CD4-positive, alpha-beta T cell treated with Interleukin-6 at 100 ng/mL for 8 hours (primary cell): Measurements from ENCODE around the gene MRPL44.

Source experiments
- DNase-seq: peaks from one replicate; pipeline ENCODE4 v3.0.0-alpha.2; 2020; ENCODE audit warnings: mixed read lengths, low spot score

The MRPL44 gene

DNA sequence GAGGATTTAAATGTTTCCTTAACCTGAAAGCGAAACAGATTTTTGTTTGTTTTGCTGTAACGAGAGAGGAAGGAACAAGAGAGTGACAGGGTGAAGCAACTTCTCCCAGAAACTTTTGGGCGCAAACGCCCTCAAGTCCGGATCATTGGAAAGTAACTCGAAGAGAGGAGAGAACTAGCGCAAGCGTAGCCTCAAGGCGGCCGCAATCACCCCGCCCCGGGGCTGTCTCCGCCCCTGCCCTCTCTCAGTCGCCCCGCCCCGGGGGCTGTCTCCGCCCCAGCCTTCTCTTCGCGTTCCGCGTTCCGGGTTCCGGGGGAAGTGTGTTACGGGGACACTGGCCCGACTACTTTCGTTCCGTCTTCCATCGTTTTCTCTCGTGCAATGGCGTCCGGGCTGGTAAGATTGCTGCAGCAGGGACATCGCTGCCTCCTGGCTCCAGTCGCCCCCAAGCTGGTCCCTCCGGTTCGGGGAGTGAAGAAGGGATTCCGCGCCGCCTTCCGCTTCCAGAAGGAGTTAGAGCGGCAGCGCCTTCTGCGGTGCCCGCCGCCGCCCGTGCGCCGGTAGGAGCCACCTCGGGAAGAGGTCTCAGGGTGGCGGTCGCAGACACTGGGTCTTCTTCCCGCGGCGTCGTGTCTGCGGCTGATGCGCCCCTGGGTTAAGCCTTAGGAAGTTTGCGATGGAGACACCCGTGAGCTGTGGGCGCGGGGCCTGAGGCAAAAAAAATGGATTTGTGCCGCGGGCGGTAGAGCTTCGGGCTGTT is at the start of gene MRPL44:
Gene MRPL44 (plus strand): TSS at position 372 of the 760 bp plus-strand sequence. CDS start 10 bp downstream, at position 382.
- peak; percentile 93 for DNase-seq

- DNase-seq: no peak
Measured at GRCh38 chr2:223908304-223908998, 48.8 kb upstream of the MRPL44 start.

DNA sequence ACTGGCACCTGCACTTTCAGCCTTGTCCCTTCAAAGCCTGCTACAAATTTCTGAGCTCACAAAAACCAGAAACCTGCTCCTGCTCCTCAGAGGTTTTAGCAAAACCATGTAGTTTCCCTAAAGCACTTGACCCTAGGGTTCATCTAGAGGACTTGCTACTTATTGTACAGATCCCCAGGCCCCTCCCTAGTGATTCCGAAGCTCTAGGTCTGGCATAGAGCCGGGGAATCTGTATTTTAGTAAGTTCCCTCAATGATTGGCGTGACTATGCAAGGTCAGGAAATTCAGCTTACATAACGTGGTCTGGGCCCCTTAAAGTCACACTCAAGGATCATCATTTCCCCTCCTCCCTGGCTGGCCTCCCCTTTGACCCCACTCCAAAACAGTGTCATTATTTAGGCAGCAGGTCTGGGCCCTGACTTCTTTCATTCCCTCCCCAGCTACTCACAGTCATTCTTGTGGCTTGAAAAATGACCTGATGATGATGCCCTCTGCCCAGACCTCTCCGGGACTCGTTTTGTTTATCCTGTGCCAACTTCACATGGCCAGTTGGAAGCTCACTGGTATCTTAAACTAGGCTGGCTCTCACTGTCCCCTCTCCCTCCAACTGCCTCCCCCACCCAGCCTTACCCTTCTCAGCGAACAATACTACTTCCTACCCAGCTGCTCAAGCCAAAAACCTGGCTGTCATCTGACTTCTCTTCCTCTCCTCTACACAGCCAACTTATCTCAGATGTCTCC is 48.1 kb upstream of the MRPL44 start:
- no peak for DNase-seq

DNA sequence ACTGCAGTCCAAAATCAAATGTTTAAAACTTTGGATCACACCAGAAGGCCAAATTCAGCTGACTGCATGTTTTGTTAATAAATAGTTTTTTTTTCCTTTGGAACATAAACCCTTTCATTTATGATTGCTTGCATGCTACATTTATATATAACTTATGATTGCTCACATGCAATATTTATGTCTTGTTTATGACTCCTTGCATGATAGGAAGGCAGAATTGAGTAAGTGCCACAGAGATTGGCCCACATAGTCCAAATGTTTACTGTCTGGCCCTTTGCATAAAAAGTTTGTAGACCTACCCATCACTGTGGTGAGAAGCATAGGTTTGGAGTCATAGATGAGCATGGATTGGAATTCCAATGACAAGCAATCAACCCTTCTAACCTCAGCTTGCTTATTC is 42.9 kb upstream of the MRPL44 start:
- DNase-seq: no peak

- no peak for DNase-seq
Measured at GRCh38 chr2:223915071-223915470, 42.2 kb upstream of the MRPL44 start.

DNA sequence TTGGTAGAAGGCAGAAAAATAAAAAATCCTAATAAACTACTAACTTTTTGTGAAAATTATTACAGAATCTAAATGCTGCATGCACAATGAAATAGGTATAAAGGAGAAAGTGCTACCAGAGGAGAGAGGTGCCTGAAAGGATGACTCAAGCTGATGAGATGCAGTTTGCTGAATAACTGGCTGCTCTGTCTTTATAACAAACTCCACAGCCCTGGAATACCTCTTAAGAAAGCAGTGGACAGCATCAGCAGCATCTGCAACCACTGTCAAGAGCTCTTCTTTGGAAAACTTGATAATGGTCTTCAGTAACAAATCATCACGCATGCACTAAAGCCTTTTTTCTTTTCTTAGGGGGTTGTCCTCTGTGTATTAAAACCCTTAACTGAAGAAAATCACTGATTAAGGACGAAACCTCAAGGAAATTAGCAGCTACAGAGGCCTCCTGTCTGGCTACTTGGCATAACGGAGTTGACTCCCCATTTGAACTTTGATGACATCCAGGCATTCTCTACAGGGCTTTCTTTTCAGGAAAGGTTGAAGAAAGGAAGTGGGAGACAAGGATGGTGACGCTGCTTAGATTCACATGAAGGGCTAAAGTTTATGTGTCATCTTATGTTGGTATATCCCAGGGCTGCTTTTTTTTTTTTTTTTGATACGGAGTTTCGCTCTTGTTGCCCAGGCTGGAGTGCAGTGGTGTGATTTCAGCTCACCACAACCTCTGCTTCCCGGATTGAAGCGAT is 40.9 kb upstream of the MRPL44 start:
- DNase-seq: no peak

- no peak for DNase-seq
Measured at GRCh38 chr2:223918671-223919134, 38.6 kb upstream of the MRPL44 start.

DNA sequence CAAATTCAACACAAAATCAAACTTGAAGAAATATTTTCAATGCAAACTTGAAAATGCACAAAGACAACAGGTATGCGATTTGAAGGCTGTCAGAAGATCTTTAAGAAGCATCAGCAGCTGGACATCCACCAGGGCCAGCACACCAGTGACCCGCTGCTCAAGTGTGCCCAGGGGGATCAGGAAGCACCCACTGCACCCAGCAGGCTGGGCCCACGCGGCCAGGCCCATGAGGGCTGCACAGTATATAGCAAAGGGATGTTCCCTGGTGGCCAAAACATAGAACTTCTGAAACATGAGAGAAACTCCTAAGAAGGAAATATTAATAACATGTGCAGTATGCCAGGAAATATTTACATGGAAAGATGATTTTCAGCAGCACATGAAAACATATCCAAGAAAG is 37.2 kb upstream of the MRPL44 start:
- no peak for DNase-seq

DNA sequence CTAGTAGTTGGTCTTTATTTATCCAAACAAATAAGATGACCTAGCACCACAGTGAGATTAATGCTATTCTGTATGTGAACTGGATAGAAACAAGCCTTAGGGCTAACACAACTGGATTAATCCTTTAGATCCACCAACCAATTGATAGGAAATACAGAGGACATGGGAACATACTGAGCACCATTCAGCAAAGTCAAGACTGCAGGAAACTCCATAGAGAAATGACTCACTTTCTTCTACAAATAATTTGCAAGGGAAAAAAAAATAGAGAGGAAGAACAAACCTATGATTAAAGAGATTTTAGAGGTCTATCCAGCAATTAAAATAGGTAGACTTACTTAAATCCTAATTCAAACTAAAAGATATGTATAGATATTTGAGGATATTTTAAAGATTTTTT is 36.1 kb upstream of the MRPL44 start:
- DNase-seq: no peak

- DNase-seq: no peak
Measured at GRCh38 chr2:223922308-223922707, 35.0 kb upstream of the MRPL44 start.

DNA sequence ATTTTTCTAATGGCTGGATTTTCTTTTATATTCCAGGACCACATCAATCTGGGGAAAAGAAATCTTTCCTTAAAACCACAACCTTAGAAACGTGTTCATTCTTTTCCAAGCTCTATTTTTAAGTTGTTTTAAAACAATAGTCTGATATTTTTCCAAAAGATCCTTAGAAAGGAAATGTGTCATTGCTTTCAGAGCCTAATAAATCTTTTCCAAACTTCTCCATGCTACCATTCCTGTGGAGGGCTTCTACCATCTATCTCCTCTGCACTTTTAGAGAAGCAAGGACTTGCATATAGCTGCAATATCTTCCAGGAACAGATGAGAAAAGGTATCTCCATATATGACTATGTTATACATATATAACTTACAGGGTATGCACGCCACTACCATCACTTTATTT is 33.3 kb upstream of the MRPL44 start:
- DNase-seq: no peak

DNA sequence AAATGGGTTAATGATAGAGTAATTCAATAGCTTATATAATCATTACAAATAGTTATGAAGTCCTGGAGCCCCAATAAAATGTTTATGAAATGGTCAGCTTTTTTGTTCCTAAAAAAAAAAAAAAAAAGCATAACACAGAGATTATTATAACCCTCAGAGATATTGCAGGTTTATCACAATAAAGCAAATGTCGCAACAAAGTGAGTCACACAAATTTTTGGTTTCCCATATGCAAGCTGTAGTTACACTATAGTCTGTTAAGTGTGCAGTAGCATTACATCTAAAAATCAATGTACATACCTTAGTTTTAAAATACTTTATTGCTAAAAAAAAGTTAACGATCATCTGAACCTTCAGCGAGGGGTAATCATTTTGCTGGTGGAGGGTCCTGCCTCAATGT is 32.2 kb upstream of the MRPL44 start:
- no peak for DNase-seq

- no peak for DNase-seq
Measured at GRCh38 chr2:223928113-223929006, 28.9 kb upstream of the MRPL44 start.

GRCh38 chr2:223929571-223930102 is 27.6 kb upstream of the MRPL44 start:
- peak; percentile 41 for DNase-seq

GRCh38 chr2:223930103-223930976 is 26.9 kb upstream of the MRPL44 start:
- no peak for DNase-seq

GRCh38 chr2:223932816-223933800 is 24.2 kb upstream of the MRPL44 start:
- no peak for DNase-seq

GRCh38 chr2:223934870-223935269 is 22.4 kb upstream of the MRPL44 start:
- DNase-seq: no peak

GRCh38 chr2:223935459-223936125 is 21.7 kb upstream of the MRPL44 start:
- no peak for DNase-seq
